HG03175 (cell line): Measurements from ENCODE around the gene CERT1.

ENCODE experiments used
- ATAC-seq: cut with Tn5 transposase; IDR thresholded peaks from one replicate; pipeline ENCODE4 v1.9.1; 2021; ENCODE audit warnings: mild to moderate bottlenecking, moderate library complexity; ENCODE audit not compliant: unreplicated experiment

The CERT1 gene

GRCh38 chr5:75481024-75481423 lies 30.4 kb downstream of the CERT1 start:
- ATAC-seq, result no peak

GRCh38 chr5:75475364-75475763 lies 36.1 kb downstream of the CERT1 start:
- ATAC-seq, result no peak

GRCh38 chr5:75473463-75473862 lies 38.0 kb downstream of the CERT1 start:
- ATAC-seq, result no peak

GRCh38 chr5:75472973-75473372 lies 38.5 kb downstream of the CERT1 start:
- ATAC-seq, result no peak

- no peak for ATAC-seq
Measured at GRCh38 chr5:75471193-75471592, 40.2 kb downstream of the CERT1 start.

- no peak for ATAC-seq
Measured at GRCh38 chr5:75469017-75469416, 42.4 kb downstream of the CERT1 start.

- no peak for ATAC-seq
Measured at GRCh38 chr5:75468593-75468992, 42.8 kb downstream of the CERT1 start.

- no peak for ATAC-seq
Measured at GRCh38 chr5:75466006-75466716, 45.3 kb downstream of the CERT1 start.

GRCh38 chr5:75465480-75465879 lies 45.9 kb downstream of the CERT1 start:
- no peak for ATAC-seq

- no peak for ATAC-seq
Measured at GRCh38 chr5:75463726-75464125, 47.7 kb downstream of the CERT1 start.

GRCh38 chr5:75461679-75462078 lies 49.8 kb downstream of the CERT1 start:
- ATAC-seq, result no peak

- peak; percentile 59 for ATAC-seq
Measured at GRCh38 chr5:75460942-75461610, 50.4 kb downstream of the CERT1 start.

- ATAC-seq, result no peak
Measured at GRCh38 chr5:75460532-75460931, 50.9 kb downstream of the CERT1 start.

GRCh38 chr5:75457691-75458090 lies 53.7 kb downstream of the CERT1 start:
- ATAC-seq, result no peak

- ATAC-seq, result no peak
Measured at GRCh38 chr5:75457161-75457560, 54.3 kb downstream of the CERT1 start.

- ATAC-seq, result no peak
Measured at GRCh38 chr5:75450069-75450468, 61.4 kb downstream of the CERT1 start.

GRCh38 chr5:75446068-75446467 lies 65.4 kb downstream of the CERT1 start:
- ATAC-seq, result no peak

- no peak for ATAC-seq
Measured at GRCh38 chr5:75441560-75441959, 69.9 kb downstream of the CERT1 start.

- no peak for ATAC-seq
Measured at GRCh38 chr5:75439276-75439675, 72.2 kb downstream of the CERT1 start.

- no peak for ATAC-seq
Measured at GRCh38 chr5:75438722-75439121, 72.7 kb downstream of the CERT1 start.

- no peak for ATAC-seq
Measured at GRCh38 chr5:75435096-75435495, 76.3 kb downstream of the CERT1 start.

GRCh38 chr5:75433814-75434506 lies 77.5 kb downstream of the CERT1 start:
- ATAC-seq, result no peak
